ENCODE measurements around the gene ACSL4. TPM values are rescaled to one million over a fixed set of nuclear protein-coding genes. Genes with fewer than 3 reads are reported as not detected.

ACSL4 gene
- total RNA-seq, 3 donors from 2014 or later (not counting 1 experiment from before 2014, with no cell fraction given) = 19.8 to 28.4 (median 21.7) TPM

DNA sequence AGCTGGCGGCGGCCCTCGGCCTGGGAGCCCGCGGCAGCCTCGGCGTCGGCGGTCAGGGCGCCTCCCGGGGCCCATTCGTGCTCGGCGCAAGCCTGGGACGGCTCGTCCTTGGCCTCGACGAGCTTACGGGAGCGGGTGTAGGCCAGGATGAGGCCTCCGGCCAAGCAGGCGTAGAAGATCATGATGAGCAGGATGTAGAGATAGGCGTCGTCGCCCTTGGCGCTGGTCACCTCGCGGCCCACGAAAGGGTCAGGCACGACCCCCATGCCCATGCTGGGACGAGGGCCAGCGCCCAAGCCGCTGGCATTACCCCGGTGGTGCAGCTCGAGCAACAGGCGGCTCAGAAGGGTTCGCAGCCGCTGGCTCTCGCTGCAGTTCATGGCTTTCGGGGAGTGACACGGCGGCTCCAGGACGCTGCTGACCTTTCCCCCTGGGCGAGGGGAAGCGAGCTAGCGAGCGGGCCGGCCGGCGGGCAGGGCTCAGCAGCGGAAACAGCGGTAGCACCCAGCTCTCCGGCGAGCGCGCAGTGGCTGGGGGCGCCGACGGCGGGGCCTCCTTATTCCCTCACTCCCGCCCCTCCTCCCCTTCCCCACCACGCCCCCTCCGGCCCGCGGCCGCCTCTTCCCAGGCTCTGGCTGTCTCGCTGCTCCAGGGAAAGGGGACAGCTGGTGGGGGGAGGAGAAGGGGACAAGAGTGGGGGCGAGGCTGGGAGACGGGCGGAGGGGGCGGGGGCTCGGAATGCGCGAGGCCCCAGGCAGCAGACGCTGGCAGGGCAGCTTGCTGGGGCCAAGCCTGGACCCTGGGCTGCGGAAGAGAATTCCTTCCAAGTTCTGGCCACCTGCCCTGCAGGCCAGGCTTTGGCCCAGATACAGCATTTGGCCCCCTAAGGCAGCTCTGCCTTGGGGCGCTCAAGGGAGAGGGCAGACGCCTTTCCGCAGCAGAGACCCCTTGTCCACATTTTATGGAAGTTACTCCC lies 108.1 kb downstream of the ACSL4 start, which contains the start of gene KCNE5:
Gene KCNE5 (minus strand): TSS at position 532 of the 976 bp plus-strand sequence. CDS start 152 bp downstream, at position 380.
- H3K36me3 Mint-ChIP-seq = no peaks in the 10 kb centered on the region
- 51% methylated on average over 69 of the region's 79 CpGs for WGBS (ENCODE audit: insufficient coverage)

DNA sequence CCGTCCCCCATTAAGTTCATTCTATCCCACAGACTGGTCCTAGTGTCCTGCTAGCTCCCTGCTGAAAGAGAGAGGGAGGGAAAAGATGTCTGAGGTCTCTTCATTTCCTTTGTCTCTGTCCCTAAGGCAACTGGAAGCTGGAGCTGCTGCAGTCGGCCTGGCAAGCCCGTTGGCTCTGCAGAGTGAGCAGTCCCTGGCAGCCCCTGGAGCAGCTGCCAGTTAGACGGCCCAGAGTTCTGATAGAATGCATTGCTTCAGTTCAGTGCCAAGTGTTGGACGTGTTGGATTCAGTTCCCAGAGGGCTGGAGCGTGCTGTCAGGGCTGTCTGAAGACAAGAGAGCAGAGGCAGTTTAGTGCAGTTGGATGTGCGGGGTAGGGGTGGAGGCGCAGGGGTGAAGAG lies 109.1 kb downstream of the ACSL4 start:
- H3K27ac Mint-ChIP-seq = no peak overlapping the region
- 86% methylated on average over 7 of the region's 8 CpGs for WGBS (ENCODE audit: insufficient coverage)
- H3K27me3 ChIP-seq (ENCODE audit: control insufficient read depth, insufficient read depth, low read length) = no peaks in the 10 kb centered on the region
- intact Hi-C loops (cut with micrococcal nuclease) = no loop called here
- TF ChIP-seq, protein P1, sequence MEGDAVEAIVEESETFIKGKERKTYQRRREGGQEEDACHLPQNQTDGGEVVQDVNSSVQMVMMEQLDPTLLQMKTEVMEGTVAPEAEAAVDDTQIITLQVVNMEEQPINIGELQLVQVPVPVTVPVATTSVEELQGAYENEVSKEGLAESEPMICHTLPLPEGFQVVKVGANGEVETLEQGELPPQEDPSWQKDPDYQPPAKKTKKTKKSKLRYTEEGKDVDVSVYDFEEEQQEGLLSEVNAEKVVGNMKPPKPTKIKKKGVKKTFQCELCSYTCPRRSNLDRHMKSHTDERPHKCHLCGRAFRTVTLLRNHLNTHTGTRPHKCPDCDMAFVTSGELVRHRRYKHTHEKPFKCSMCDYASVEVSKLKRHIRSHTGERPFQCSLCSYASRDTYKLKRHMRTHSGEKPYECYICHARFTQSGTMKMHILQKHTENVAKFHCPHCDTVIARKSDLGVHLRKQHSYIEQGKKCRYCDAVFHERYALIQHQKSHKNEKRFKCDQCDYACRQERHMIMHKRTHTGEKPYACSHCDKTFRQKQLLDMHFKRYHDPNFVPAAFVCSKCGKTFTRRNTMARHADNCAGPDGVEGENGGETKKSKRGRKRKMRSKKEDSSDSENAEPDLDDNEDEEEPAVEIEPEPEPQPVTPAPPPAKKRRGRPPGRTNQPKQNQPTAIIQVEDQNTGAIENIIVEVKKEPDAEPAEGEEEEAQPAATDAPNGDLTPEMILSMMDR (IDR thresholded peaks at IDR 0.05) = no peak
- no peak for ATAC-seq
- peak overlapping the region; percentile 55 for H3K4me3 Mint-ChIP-seq
- H3K9me3 ChIP-seq (ENCODE audit: control insufficient read depth, insufficient read depth, low read length) = no peaks in the 10 kb centered on the region
- no peaks in the 10 kb centered on the region for H3K36me3 ChIP-seq (ENCODE audit: control insufficient read depth, insufficient read depth, low read length)
- H3K9me3 Mint-ChIP-seq = no peaks in the 10 kb centered on the region
- H3K4me3 ChIP-seq (ENCODE audit: low read length) = no peak overlapping the region
- peaks cover 4% of the 10 kb centered on the region for H3K4me1 ChIP-seq (ENCODE audit: control insufficient read depth, insufficient read depth, low read length)
- H3K36me3 Mint-ChIP-seq = no peaks in the 10 kb centered on the region
- no peak for DNase-seq
- H3K27ac ChIP-seq (ENCODE audit: low read length) = no peak overlapping the region
- H3K27me3 Mint-ChIP-seq (ENCODE audit: low read depth in 2 of 2) = no peaks in the 10 kb centered on the region
- peaks cover 20 to 33% of the 10 kb centered on the region in 2 donors for H3K4me1 Mint-ChIP-seq

More for the DNA sequence above, 108.1 kb downstream of the ACSL4 start, which contains the start of gene KCNE5:
- H3K9me3 ChIP-seq (ENCODE audit: control insufficient read depth, insufficient read depth, low read length) = no peaks in the 10 kb centered on the region
- H3K27me3 ChIP-seq (ENCODE audit: control insufficient read depth, insufficient read depth, low read length) = no peaks in the 10 kb centered on the region
- H3K4me1 ChIP-seq (ENCODE audit: control insufficient read depth, insufficient read depth, low read length) = no peaks in the 10 kb centered on the region
- H3K4me1 Mint-ChIP-seq = peaks cover 12 to 24% of the 10 kb centered on the region in 2 donors
- intact Hi-C loops (cut with micrococcal nuclease) = no loop called here
- no peak within 1 kb of the TSS for H3K4me3 ChIP-seq (ENCODE audit: low read length)
- DNase-seq (no peak), ATAC-seq (peak in 2 of 3 donors; percentile 53 to 57)
- no peaks in the 10 kb centered on the region for H3K9me3 Mint-ChIP-seq
- no peaks in the 10 kb centered on the region for H3K36me3 ChIP-seq (ENCODE audit: control insufficient read depth, insufficient read depth, low read length)
- H3K4me3 Mint-ChIP-seq = peak within 1 kb of the TSS; percentile 55
- TF ChIP-seq, protein P1 (IDR thresholded peaks at IDR 0.05) = no peak
- no peaks in the 10 kb centered on the region for H3K27me3 Mint-ChIP-seq (ENCODE audit: low read depth in 2 of 2)
- no peak within 1 kb of the TSS for H3K27ac Mint-ChIP-seq
- no peak within 1 kb of the TSS for H3K27ac ChIP-seq (ENCODE audit: low read length)

DNA sequence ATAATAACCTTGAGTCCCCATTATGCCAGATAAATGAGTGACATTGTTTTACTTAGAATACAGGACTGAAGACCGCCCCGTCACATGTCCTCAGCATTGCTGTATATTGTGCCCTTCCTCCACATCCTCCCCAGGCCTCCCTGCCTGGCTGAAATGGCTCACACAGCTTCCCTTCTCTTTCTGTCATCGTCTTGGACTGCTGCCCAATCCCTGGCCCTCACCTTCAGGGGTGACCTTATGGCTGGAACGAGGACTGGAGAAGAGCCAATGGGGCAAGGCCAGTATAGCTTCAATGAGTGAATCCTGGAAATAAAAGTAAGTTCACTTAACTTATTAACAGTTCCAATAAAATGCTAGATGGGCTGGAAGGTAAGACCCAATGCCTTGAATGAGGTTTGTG lies 110.8 kb downstream of the ACSL4 start:
- H3K27me3 ChIP-seq (ENCODE audit: control insufficient read depth, insufficient read depth, low read length) = no peaks in the 10 kb centered on the region
- peaks cover 20 to 32% of the 10 kb centered on the region in 2 donors for H3K4me1 Mint-ChIP-seq
- H3K4me3 Mint-ChIP-seq = no peak overlapping the region
- ATAC-seq (no peak), DNase-seq (no peak)
- TF ChIP-seq, protein P1 (IDR thresholded peaks at IDR 0.05) = no peak
- H3K4me3 ChIP-seq (ENCODE audit: low read length) = no peak overlapping the region
- no peaks in the 10 kb centered on the region for H3K9me3 Mint-ChIP-seq
- 82% methylated on average over 3 of the region's 4 CpGs for WGBS (ENCODE audit: insufficient coverage)
- H3K27me3 Mint-ChIP-seq (ENCODE audit: low read depth in 2 of 2) = no peaks in the 10 kb centered on the region
- intact Hi-C loops (cut with micrococcal nuclease) = no loop called here
- H3K9me3 ChIP-seq (ENCODE audit: control insufficient read depth, insufficient read depth, low read length) = no peaks in the 10 kb centered on the region
- H3K36me3 ChIP-seq (ENCODE audit: control insufficient read depth, insufficient read depth, low read length) = no peaks in the 10 kb centered on the region
- peaks cover 7% of the 10 kb centered on the region for H3K4me1 ChIP-seq (ENCODE audit: control insufficient read depth, insufficient read depth, low read length)
- H3K27ac Mint-ChIP-seq = no peak overlapping the region
- no peaks in the 10 kb centered on the region for H3K36me3 Mint-ChIP-seq
- no peak overlapping the region for H3K27ac ChIP-seq (ENCODE audit: low read length)

Data from natural killer cell (primary cell).